Measurements from ENCODE around the gene ACTC1.
"Not testable (repeated sequence)": the region's sequence is repeated elsewhere in the genome, so short reads cannot be mapped to it uniquely, and the experiment has no call there.

The ACTC1 gene

DNA sequence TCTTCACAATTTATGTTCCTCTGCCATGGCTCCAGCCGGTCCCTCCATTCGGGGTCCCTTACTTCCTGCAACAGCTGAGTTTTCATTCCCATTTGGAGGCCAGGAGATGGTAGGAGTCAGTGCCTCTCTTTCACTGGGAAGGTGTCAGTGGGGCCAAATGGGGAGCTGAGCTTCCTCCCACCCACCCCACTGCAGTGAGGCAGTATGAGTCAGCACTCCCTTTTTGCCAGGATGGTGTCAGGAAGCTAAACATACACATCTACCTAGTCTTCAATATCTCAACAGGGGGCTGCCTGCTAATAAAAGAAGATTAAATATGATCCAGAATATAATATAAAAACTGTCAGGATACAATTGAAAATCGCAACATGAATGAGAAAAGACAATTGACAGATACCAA lies 12.7 kb upstream of the ACTC1 start:
- peaks cover 49% of the 10 kb centered on the region for H3K27me3 Mint-ChIP-seq
- DNase-seq = no peak
- no peak for ATAC-seq
- H3K9me3 Mint-ChIP-seq = peaks cover 0 to 8% of the 10 kb centered on the region in 2 donors
- H3K4me1 Mint-ChIP-seq = no peaks in the 10 kb centered on the region
- no peak overlapping the region for H3K4me3 Mint-ChIP-seq
- no peak overlapping the region for H3K27ac Mint-ChIP-seq

DNA sequence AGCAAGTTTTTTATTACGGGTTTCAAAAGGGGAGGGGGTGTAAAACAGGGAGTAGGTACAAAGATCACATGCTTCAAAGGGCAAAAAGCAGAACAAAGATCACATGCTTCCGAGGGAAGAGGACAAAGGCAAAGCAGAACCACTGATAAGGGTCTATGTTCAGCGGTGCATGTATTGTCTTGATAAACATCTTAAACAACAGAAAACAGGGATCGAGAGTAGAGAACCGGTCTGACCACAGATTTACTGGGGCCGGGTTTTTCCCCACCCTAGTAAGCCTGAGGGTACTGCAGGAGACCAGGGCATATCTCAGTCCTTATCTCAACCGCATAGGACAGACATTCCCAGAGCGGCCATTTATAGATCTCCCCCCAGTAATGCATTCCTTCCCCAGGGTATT lies 11.9 kb upstream of the ACTC1 start:
- not testable (repeated sequence) for DNase-seq, ATAC-seq, H3K4me1 Mint-ChIP-seq, H3K4me3 Mint-ChIP-seq, H3K9me3 Mint-ChIP-seq, H3K27ac Mint-ChIP-seq
- H3K27me3 Mint-ChIP-seq = peaks cover 45% of the 10 kb centered on the region

GRCh38 chr15:34804776-34805175 lies 9.4 kb upstream of the ACTC1 start:
- no peak overlapping the region for H3K4me3 Mint-ChIP-seq
- DNase-seq (no peak), ATAC-seq (no peak)
- H3K4me1 Mint-ChIP-seq = no peaks in the 10 kb centered on the region
- H3K27me3 Mint-ChIP-seq = peaks cover 31% of the 10 kb centered on the region
- H3K27ac Mint-ChIP-seq = no peak overlapping the region
- peaks cover 0 to 8% of the 10 kb centered on the region in 2 donors for H3K9me3 Mint-ChIP-seq

- no peak overlapping the region for H3K4me3 Mint-ChIP-seq
- peaks cover 0 to 8% of the 10 kb centered on the region in 2 donors for H3K9me3 Mint-ChIP-seq
- no peaks in the 10 kb centered on the region for H3K4me1 Mint-ChIP-seq
- ATAC-seq = no peak
- no peak overlapping the region for H3K27ac Mint-ChIP-seq
- no peak for DNase-seq
- peaks cover 31% of the 10 kb centered on the region for H3K27me3 Mint-ChIP-seq
These were observed 8.8 kb upstream of the ACTC1 start for GRCh38 chr15:34804113-34804512.

DNA sequence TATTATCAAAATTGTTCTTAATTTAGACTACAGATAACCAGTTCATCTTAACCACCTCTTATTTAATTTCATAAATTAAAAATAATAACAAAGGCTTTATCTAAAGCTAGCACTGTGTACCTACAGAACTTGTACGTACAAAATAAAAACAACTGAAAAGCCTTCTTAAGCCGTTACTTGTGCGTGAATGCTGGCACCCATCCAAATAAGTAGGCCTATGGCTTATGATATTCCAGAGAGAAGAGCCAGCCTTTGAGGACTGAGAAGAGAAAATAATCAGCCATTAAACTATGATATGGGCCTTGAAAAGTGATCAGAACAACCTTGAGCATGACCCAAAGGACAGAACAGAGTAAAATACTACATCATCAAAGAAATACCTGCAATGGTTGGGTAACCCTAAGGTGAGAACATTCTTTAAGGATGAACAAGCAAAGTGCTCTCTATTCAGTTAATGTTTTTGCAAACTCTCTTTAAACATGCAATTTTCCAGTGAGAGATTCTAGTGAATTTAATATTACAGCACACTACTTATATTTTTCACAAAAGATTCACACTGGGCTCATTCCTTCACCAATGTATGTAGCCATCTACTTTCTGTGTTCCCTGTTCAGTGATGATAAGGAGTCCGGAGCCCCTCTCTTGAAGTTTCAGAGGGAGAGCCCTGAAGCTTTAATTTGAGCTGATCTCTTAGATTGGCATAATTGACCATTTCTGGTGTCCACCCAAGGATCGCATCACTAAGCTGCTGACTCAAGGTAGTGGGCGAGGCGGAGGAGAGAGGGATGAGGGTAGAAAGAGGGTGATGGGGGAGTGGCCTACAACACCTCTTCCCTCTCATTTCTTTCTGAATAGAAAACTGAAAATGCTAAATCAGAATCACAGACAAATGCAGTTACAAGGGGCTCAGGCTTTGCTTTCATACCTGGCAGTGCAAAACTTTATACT lies 7.7 kb upstream of the ACTC1 start:
- H3K27ac Mint-ChIP-seq = no peak overlapping the region
- DNase-seq (no peak), ATAC-seq (no peak)
- peaks cover 28% of the 10 kb centered on the region for H3K27me3 Mint-ChIP-seq
- H3K9me3 Mint-ChIP-seq = peaks cover 0 to 8% of the 10 kb centered on the region in 2 donors
- no peak overlapping the region for H3K4me3 Mint-ChIP-seq
- no peaks in the 10 kb centered on the region for H3K4me1 Mint-ChIP-seq

GRCh38 chr15:34802371-34802770 lies 7.0 kb upstream of the ACTC1 start:
- H3K27me3 Mint-ChIP-seq = peaks cover 34% of the 10 kb centered on the region
- no peak overlapping the region for H3K4me3 Mint-ChIP-seq
- no peak for DNase-seq
- H3K27ac Mint-ChIP-seq = no peak overlapping the region
- H3K4me1 Mint-ChIP-seq = no peaks in the 10 kb centered on the region
- no peak for ATAC-seq
- H3K9me3 Mint-ChIP-seq = peaks cover 0 to 8% of the 10 kb centered on the region in 2 donors

- peaks cover 56% of the 10 kb centered on the region for H3K27me3 Mint-ChIP-seq
- no peak overlapping the region for H3K4me3 Mint-ChIP-seq
- H3K4me1 Mint-ChIP-seq = peaks cover 9% of the 10 kb centered on the region
- no peak for ATAC-seq
- H3K27ac Mint-ChIP-seq = no peak overlapping the region
- DNase-seq = no peak
- H3K9me3 Mint-ChIP-seq = no peaks in the 10 kb centered on the region
These were observed 4.1 kb upstream of the ACTC1 start for GRCh38 chr15:34799149-34800101.

DNA sequence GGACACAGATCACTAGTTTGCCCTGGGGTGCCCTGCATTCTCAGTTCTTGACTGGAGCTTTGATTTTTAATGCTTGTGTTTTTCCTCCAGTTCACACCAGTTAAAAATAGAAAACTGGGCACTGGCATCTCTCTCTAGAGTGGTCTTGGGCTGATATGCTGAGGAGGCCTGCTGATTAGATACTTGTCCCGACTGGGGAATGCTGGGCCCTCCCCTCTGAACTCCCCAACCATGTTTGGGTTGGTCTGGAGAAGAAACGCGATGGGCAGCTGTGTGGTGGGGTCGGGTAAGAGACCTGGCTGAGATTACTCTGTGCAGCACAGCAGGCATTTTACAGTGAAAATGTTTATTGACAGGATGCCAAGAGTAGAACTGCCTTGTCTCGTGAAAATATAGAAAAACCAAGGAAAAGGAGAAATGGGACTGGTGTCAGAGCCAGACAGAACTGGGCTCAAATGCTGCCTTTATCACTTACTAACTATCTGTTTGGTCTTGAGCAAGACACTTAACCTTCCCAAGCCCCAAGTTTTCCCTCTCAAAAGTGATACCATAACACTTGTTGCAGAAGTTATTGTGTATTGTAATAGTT lies 1.6 kb upstream of the ACTC1 start:
- no peak for ATAC-seq
- no peak for DNase-seq
- H3K4me1 Mint-ChIP-seq = peaks cover 13% of the 10 kb centered on the region
- peaks cover 73% of the 10 kb centered on the region for H3K27me3 Mint-ChIP-seq
- H3K4me3 Mint-ChIP-seq = no peak overlapping the region
- H3K27ac Mint-ChIP-seq = no peak overlapping the region
- H3K9me3 Mint-ChIP-seq = no peaks in the 10 kb centered on the region

- ATAC-seq (no peak), DNase-seq (no peak)
- no peaks in the 10 kb centered on the region for H3K9me3 Mint-ChIP-seq
- H3K27me3 Mint-ChIP-seq = peaks cover 90% of the 10 kb centered on the region
- no peak overlapping the region for H3K27ac Mint-ChIP-seq
- peaks cover 13% of the 10 kb centered on the region for H3K4me1 Mint-ChIP-seq
- H3K4me3 Mint-ChIP-seq = no peak overlapping the region
These were observed 651 bp downstream of the ACTC1 start for GRCh38 chr15:34794590-34795206.

- H3K27ac Mint-ChIP-seq = no peak overlapping the region
- no peak for ATAC-seq
- H3K4me3 Mint-ChIP-seq = no peak overlapping the region
- no peaks in the 10 kb centered on the region for H3K9me3 Mint-ChIP-seq
- no peak for DNase-seq
- peaks cover 89% of the 10 kb centered on the region for H3K27me3 Mint-ChIP-seq
- peaks cover 13% of the 10 kb centered on the region for H3K4me1 Mint-ChIP-seq
These were observed 1.4 kb downstream of the ACTC1 start for GRCh38 chr15:34793901-34794300.

GRCh38 chr15:34793071-34793470 lies 2.3 kb downstream of the ACTC1 start:
- H3K27ac Mint-ChIP-seq = no peak overlapping the region
- no peak overlapping the region for H3K4me3 Mint-ChIP-seq
- H3K27me3 Mint-ChIP-seq = peaks cover 88% of the 10 kb centered on the region
- H3K4me1 Mint-ChIP-seq = peaks cover 13% of the 10 kb centered on the region
- no peaks in the 10 kb centered on the region for H3K9me3 Mint-ChIP-seq
- ATAC-seq (no peak), DNase-seq (no peak)

GRCh38 chr15:34791701-34792100 lies 3.6 kb downstream of the ACTC1 start:
- Mint-ChIP-seq H3K27ac (no peak overlapping the region), H3K27me3 (peaks cover 76% of the 10 kb centered on the region), H3K4me3 (no peak overlapping the region), H3K9me3 (no peaks in the 10 kb centered on the region), H3K4me1 (peaks cover 13% of the 10 kb centered on the region)
- ATAC-seq = no peak
- DNase-seq = no peak

DNA sequence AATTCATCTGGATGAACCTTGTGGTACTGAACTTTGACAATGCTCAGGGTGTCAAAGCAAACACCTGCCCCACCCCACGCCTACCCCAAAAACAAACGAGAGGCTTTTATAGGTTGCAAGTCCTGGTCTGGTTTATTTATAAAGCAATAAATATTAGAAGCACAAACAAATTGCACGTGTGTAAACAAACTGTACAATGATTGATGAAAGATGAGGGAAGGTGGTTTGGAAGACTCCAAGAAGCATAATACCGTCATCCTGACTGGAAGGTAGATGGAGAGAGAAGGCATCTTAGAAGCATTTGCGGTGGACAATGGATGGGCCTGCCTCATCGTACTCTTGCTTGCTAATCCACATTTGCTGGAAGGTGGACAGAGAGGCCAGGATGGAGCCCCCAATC lies 5.2 kb downstream of the ACTC1 start:
- H3K4me3 Mint-ChIP-seq = no peak overlapping the region
- H3K27ac Mint-ChIP-seq = no peak overlapping the region
- ATAC-seq (no peak), DNase-seq (no peak)
- peaks cover 68% of the 10 kb centered on the region for H3K27me3 Mint-ChIP-seq
- H3K4me1 Mint-ChIP-seq = peaks cover 11% of the 10 kb centered on the region
- no peaks in the 10 kb centered on the region for H3K9me3 Mint-ChIP-seq

DNA sequence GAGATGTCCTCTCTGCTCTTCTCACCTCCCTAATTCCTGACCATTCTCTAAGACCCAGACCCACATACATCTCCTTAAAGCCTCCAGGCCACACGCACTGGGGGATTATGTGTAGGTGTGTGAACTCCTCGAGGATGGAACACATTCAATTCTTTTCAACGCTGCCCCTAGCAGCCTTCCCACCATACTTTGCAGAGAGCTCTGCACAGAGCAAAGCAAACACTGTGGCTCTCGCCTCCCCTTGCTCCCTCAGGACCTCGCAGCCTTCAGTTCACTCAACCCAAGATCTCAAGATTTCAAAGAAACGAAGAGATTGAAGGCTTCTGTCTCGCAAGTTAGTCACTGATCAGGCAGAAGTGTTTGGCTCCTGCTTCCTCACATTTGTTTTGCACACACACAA lies 6.0 kb downstream of the ACTC1 start:
- Mint-ChIP-seq H3K27me3 (peaks cover 68% of the 10 kb centered on the region), H3K9me3 (no peaks in the 10 kb centered on the region)
- no peak for ATAC-seq

GRCh38 chr15:34786206-34786605 lies 9.1 kb downstream of the ACTC1 start:
- Mint-ChIP-seq H3K27me3 (peaks cover 63% of the 10 kb centered on the region), H3K27ac (no peak overlapping the region), H3K4me1 (no peaks in the 10 kb centered on the region), H3K4me3 (no peak overlapping the region), H3K9me3 (peaks cover 6 to 14% of the 10 kb centered on the region in 2 donors)
- DNase-seq = no peak
- no peak for ATAC-seq

More for the DNA sequence above, 6.0 kb downstream of the ACTC1 start:
- Mint-ChIP-seq H3K4me1 (peaks cover 3% of the 10 kb centered on the region), H3K27ac (no peak overlapping the region), H3K4me3 (no peak overlapping the region)
- no peak for DNase-seq
